ENCODE measurements around the gene DARS1.

DARS1 gene

GRCh38 chr2:136016427-136016826, 31.0 kb upstream of the DARS1 start:
- in situ Hi-C loops (cut with MboI; ENCODE audit: low sequenced_read_pairs): no loop called here

- in situ Hi-C loops (cut with MboI; ENCODE audit: low sequenced_read_pairs): no loop called here
Measured at GRCh38 chr2:136015699-136016098, 30.3 kb upstream of the DARS1 start.

- in situ Hi-C loops (cut with MboI; ENCODE audit: low sequenced_read_pairs): no loop called here
Measured at GRCh38 chr2:136014411-136014810, 29.0 kb upstream of the DARS1 start.

- in situ Hi-C loops (cut with MboI; ENCODE audit: low sequenced_read_pairs): no loop called here
Measured at GRCh38 chr2:136013955-136014354, 28.5 kb upstream of the DARS1 start.

- in situ Hi-C loops (cut with MboI; ENCODE audit: low sequenced_read_pairs): no loop called here
Measured at GRCh38 chr2:136013136-136013685, 27.8 kb upstream of the DARS1 start.

GRCh38 chr2:136012315-136012714, 26.9 kb upstream of the DARS1 start:
- in situ Hi-C loops (cut with MboI; ENCODE audit: low sequenced_read_pairs): no loop called here

- in situ Hi-C loops (cut with MboI; ENCODE audit: low sequenced_read_pairs): no loop called here
Measured at GRCh38 chr2:136010126-136010525, 24.7 kb upstream of the DARS1 start.

- in situ Hi-C loops (cut with MboI; ENCODE audit: low sequenced_read_pairs): no loop called here
Measured at GRCh38 chr2:136008205-136008865, 22.9 kb upstream of the DARS1 start.

GRCh38 chr2:136006658-136007057, 21.2 kb upstream of the DARS1 start:
- in situ Hi-C loops (cut with MboI; ENCODE audit: low sequenced_read_pairs): no loop called here

- in situ Hi-C loops (cut with MboI; ENCODE audit: low sequenced_read_pairs): no loop called here
Measured at GRCh38 chr2:136005462-136006196, 20.2 kb upstream of the DARS1 start.

GRCh38 chr2:136004965-136005364, 19.5 kb upstream of the DARS1 start:
- in situ Hi-C loops (cut with MboI; ENCODE audit: low sequenced_read_pairs): no loop called here

GRCh38 chr2:136001131-136001530, 15.7 kb upstream of the DARS1 start:
- in situ Hi-C loops (cut with MboI; ENCODE audit: low sequenced_read_pairs): no loop called here

- in situ Hi-C loops (cut with MboI; ENCODE audit: low sequenced_read_pairs): no loop called here
Measured at GRCh38 chr2:136000502-136000901, 15.1 kb upstream of the DARS1 start.

GRCh38 chr2:135999899-136000298, 14.5 kb upstream of the DARS1 start:
- in situ Hi-C loops (cut with MboI; ENCODE audit: low sequenced_read_pairs): no loop called here

GRCh38 chr2:135998879-135999278, 13.5 kb upstream of the DARS1 start:
- in situ Hi-C loops (cut with MboI; ENCODE audit: low sequenced_read_pairs): no loop called here

GRCh38 chr2:135997380-135997779, 12.0 kb upstream of the DARS1 start:
- in situ Hi-C loops (cut with MboI; ENCODE audit: low sequenced_read_pairs): no loop called here

- in situ Hi-C loops (cut with MboI; ENCODE audit: low sequenced_read_pairs): no loop called here
Measured at GRCh38 chr2:135996304-135996703, 10.9 kb upstream of the DARS1 start.

GRCh38 chr2:135994281-135994680, 8.9 kb upstream of the DARS1 start:
- in situ Hi-C loops (cut with MboI; ENCODE audit: low sequenced_read_pairs): no loop called here

GRCh38 chr2:135993421-135993820, 8.0 kb upstream of the DARS1 start:
- in situ Hi-C loops (cut with MboI; ENCODE audit: low sequenced_read_pairs): no loop called here

GRCh38 chr2:135991861-135992260, 6.4 kb upstream of the DARS1 start:
- in situ Hi-C loops (cut with MboI; ENCODE audit: low sequenced_read_pairs): no loop called here

GRCh38 chr2:135987441-135987840, 2.0 kb upstream of the DARS1 start:
- in situ Hi-C loops (cut with MboI; ENCODE audit: low sequenced_read_pairs): no loop called here

GRCh38 chr2:135986507-135986906, 1.1 kb upstream of the DARS1 start:
- in situ Hi-C loops (cut with MboI; ENCODE audit: low sequenced_read_pairs): no loop called here

Data from HL-60/S4 treated with retinoic acid at 250 ng/mL for 4 days and 3 days (cell line).